ENCODE data around the gene PDIA2.

DNA sequence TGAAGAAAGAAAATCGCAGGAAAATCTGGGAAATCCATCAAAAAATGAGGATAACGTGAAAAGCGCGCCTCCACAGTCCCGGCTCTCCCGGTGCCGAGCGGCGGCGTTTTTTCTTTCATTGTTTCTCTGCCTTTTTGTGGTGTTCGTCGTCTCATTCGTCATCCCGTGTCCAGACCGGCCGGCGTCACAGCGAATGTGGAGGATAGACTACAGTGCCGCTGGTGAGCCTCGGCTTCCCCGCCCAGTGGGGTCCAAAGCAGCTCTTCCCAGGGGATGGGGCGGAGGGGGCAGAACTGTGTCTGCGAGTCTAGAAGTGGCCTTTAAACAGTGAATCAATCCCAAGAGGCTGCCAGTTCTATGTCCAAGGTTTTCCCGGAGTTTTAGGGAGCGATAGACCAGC is 28.5 kb upstream of the PDIA2 start:
- TF ChIP-seq, protein P1, sequence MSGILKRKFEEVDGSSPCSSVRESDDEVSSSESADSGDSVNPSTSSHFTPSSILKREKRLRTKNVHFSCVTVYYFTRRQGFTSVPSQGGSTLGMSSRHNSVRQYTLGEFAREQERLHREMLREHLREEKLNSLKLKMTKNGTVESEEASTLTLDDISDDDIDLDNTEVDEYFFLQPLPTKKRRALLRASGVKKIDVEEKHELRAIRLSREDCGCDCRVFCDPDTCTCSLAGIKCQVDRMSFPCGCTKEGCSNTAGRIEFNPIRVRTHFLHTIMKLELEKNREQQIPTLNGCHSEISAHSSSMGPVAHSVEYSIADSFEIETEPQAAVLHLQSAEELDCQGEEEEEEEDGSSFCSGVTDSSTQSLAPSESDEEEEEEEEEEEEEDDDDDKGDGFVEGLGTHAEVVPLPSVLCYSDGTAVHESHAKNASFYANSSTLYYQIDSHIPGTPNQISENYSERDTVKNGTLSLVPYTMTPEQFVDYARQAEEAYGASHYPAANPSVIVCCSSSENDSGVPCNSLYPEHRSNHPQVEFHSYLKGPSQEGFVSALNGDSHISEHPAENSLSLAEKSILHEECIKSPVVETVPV (CRISPR knock-in tag; IDR thresholded peaks at IDR 0.05) = no peak
- TF ChIP-seq GLIS3 (CRISPR knock-in tag; IDR thresholded peaks at IDR 0.05) (no peak), RARB (CRISPR knock-in tag; IDR thresholded peaks at IDR 0.05) (no peak), PPARA (CRISPR knock-in tag; IDR thresholded peaks at IDR 0.05; ENCODE audit: borderline replicate concordance) (no peak), ZFP3 (CRISPR knock-in tag; IDR thresholded peaks at IDR 0.05) (no peak), ISL1 (CRISPR knock-in tag; IDR thresholded peaks at IDR 0.05) (no peak), ZNF70 (CRISPR knock-in tag; IDR thresholded peaks at IDR 0.05) (no peak), OSR1 (CRISPR knock-in tag; IDR thresholded peaks at IDR 0.05) (no peak), ZNF8 (CRISPR knock-in tag; IDR thresholded peaks at IDR 0.05) (no peak), POU6F1 (CRISPR knock-in tag; IDR thresholded peaks at IDR 0.05; ENCODE audit: borderline replicate concordance, low read depth) (no peak), TCF4 (CRISPR knock-in tag; IDR thresholded peaks at IDR 0.05; ENCODE audit: borderline replicate concordance) (no peak), ARNTL (CRISPR knock-in tag; IDR thresholded peaks at IDR 0.05; ENCODE audit: borderline replicate concordance, low read depth) (no peak)
- TF ChIP-seq, protein P2, sequence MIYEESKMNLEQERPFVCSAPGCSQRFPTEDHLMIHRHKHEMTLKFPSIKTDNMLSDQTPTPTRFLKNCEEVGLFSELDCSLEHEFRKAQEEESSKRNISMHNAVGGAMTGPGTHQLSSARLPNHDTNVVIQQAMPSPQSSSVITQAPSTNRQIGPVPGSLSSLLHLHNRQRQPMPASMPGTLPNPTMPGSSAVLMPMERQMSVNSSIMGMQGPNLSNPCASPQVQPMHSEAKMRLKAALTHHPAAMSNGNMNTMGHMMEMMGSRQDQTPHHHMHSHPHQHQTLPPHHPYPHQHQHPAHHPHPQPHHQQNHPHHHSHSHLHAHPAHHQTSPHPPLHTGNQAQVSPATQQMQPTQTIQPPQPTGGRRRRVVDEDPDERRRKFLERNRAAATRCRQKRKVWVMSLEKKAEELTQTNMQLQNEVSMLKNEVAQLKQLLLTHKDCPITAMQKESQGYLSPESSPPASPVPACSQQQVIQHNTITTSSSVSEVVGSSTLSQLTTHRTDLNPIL (CRISPR knock-in tag; IDR thresholded peaks at IDR 0.05; ENCODE audit: low read depth) = no peak
- TF ChIP-seq, protein P3, sequence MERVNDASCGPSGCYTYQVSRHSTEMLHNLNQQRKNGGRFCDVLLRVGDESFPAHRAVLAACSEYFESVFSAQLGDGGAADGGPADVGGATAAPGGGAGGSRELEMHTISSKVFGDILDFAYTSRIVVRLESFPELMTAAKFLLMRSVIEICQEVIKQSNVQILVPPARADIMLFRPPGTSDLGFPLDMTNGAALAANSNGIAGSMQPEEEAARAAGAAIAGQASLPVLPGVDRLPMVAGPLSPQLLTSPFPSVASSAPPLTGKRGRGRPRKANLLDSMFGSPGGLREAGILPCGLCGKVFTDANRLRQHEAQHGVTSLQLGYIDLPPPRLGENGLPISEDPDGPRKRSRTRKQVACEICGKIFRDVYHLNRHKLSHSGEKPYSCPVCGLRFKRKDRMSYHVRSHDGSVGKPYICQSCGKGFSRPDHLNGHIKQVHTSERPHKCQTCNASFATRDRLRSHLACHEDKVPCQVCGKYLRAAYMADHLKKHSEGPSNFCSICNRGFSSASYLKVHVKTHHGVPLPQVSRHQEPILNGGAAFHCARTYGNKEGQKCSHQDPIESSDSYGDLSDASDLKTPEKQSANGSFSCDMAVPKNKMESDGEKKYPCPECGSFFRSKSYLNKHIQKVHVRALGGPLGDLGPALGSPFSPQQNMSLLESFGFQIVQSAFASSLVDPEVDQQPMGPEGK (CRISPR knock-in tag; IDR thresholded peaks at IDR 0.05; ENCODE audit: borderline replicate concordance) = no peak

Data from SK-N-SH treated with all-trans-retinoic acid at 6 μM for 48 hours (cell line).